Right lobe of liver (tissue), 6 donors: ENCODE measurements around the gene KLF12. TPM values are rescaled to one million over a fixed set of nuclear protein-coding genes. Genes with fewer than 3 reads are reported as not detected.
A peak's percentile ranks its signal among the peaks of the same experiment; 100 is the strongest.

Experiments
- ATAC-seq, 4 donors: fragments of 200-7000 bp; cut with Tn5 transposase; one replicate each; pipeline ENCODE4 v1.9.1; 2020; ENCODE audit warnings: mild to moderate bottlenecking in 4 of 4, moderate library complexity in 4 of 4
- DNase-seq, 3 donors: peaks; one replicate each; pipeline ENCODE4 v3.0.0-alpha.2; 2020
- H3K27ac ChIP-seq, 3 donors: fragments of 200-600 bp; one replicate each; pipeline ENCODE4 v1.8.0; 2022
- H3K27me3 ChIP-seq, 2 donors: fragments of 200-600 bp; one replicate each; pipeline ENCODE4 v1.8.0; 2022
- H3K36me3 ChIP-seq, 4 donors: fragments of 200-600 bp; sonication (generic) in 1 of 4; one replicate each; pipeline versions ENCODE4 v1.5.1 to v1.8.0; 2017 to 2022; ENCODE audit warnings: control low read depth in 1 of 4
- H3K4me1 ChIP-seq, 4 donors: fragments of 200-600 bp; sonication (generic) in 1 of 4; one replicate each; pipeline versions ENCODE4 v1.5.1 to v1.8.0; 2017 to 2022; ENCODE audit warnings: control low read depth in 1 of 4
- H3K4me3 ChIP-seq, 3 donors: fragments of 200-600 bp; one replicate each; pipeline ENCODE4 v1.8.0; 2022
- H3K9me3 ChIP-seq, 4 donors: fragments of 200-600 bp; sonication (generic) in 1 of 4; one replicate each; pipeline versions ENCODE4 v1.5.1 to v1.8.0; 2017 to 2022; ENCODE audit warnings: control low read depth in 1 of 4
- POLR2A ChIP-seq: fragments of 450-650 bp; IDR thresholded peaks from one replicate; pipeline ENCODE4 v1.6.1; 2017; ENCODE audit warnings: antibody characterized with exemption, mild to moderate bottlenecking
- WGBS: methylation state at CpG from one replicate; pipeline ENCODE4 v1.1.6; 2018; ENCODE audit warnings: low coverage, low lambda C conversion rate; ENCODE audit not compliant: insufficient coverage; ENCODE audit errors: missing lambda C conversion rate; 5-methylcytosine and 5-hydroxymethylcytosine counted together
- intact Hi-C, 2 donors: fragments of 100-400 bp; cut with DNase I; formaldehyde crosslinking; loops; one replicate each; pipeline versions ENCODE4 v1.11.2 to v1.14.1; 2022
- long read RNA-seq: library from polyadenylated mRNA; unstranded; transcript quantifications from one replicate; pipeline ENCODE4 v2.0.0, GENCODE V29; 2019
- total RNA-seq, 6 experiments: library from RNA; depleted of rRNA in 2 of 6; stranded (reverse); fragments of >200 nt in 2 of 6; fragmentation: NEBNext Ultra II Directional in 3 of 6; extraction: Animal tissue kit (Norgen Biotek cat#: 25700) in 3 of 6; gene quantifications; one replicate each; pipeline versions ENCODE4 v1.1.0 to v1.2.4, GENCODE V29; 2016 to 2023
- TF ChIP-seq, protein P1 (sequence below), 4 donors: fragments of 200-600 bp in 3 of 4; fragments of 450-650 bp in 1 of 4; IDR thresholded peaks; one replicate each; pipeline versions ENCODE4 v1.5.1 to v1.8.0; 2016 to 2022; ENCODE audit warnings: antibody characterized with exemption in 4 of 4, mild to moderate bottlenecking in 2 of 4
- donor health status: DM: no; HTN: yes; CAD: no.
- donor health status: DM: no; HTN: no; CAD: no.
- donor health status: DM: no; HTN: no; CAD: no.
- donor health status: DM: no; HTN: yes; CAD: no.
- donor health status: DM: no; HTN: yes; CAD: no.

The KLF12 gene
- total RNA-seq: 10 to 100 TPM in 3 of 6 experiments, 1 to 10 TPM in 3; 6.0 to 20.7 (median 10.4) TPM
- long read RNA-seq, partial matches to known transcripts: 0 of 1 reads
- long read RNA-seq, other reads (novel, unspliced or antisense): 1 of 1 reads

DNA sequence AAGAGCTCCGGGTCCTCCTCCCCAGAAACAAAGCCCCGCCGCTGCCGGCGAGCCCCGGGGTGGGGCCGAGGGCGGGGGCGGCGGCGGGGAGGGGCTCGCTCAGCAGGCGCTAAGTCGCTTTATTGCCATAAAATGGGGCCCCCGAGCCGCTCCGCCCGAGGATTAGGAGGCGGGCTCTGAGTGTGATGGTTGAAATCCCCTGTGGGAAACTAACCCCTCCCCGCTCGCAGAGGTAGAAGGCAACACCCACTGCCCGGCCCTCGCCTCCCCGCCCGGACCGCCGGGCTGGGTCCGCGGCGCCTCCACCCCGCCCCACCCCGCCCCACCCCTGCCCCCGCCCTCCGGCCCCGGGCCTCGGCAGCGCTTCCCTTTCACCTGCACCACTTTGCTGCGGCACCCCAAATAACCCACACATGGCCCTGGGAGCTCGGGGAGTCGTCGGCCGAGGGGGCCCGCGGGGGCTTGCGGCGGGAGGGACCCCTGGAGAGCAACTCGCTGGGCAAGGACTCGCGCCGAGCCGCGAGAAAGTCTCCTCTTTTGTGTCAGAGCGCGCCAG lies at the start of gene KLF12:
Gene KLF12 (minus strand): TSS at position 184 of the 556 bp plus-strand sequence.
- peaks cover 0 to 29% (median 13%) of the 10 kb centered on the region in 4 donors for H3K4me1 ChIP-seq
- H3K9me3 ChIP-seq: no peaks in the 10 kb centered on the region
- H3K4me3 ChIP-seq: peak within 1 kb of the TSS; percentile 84 to 97 (median 89)
- WGBS: under 1% methylated on average over 25 of the region's 54 CpGs
- DNase-seq: peak; percentile 85 to 94 (median 94)
- peak; percentile 71 to 86 (median 72) for ATAC-seq
- intact Hi-C loops: no loop called here
- H3K36me3 ChIP-seq: no peaks in the 10 kb centered on the region
- TF ChIP-seq, protein P1, sequence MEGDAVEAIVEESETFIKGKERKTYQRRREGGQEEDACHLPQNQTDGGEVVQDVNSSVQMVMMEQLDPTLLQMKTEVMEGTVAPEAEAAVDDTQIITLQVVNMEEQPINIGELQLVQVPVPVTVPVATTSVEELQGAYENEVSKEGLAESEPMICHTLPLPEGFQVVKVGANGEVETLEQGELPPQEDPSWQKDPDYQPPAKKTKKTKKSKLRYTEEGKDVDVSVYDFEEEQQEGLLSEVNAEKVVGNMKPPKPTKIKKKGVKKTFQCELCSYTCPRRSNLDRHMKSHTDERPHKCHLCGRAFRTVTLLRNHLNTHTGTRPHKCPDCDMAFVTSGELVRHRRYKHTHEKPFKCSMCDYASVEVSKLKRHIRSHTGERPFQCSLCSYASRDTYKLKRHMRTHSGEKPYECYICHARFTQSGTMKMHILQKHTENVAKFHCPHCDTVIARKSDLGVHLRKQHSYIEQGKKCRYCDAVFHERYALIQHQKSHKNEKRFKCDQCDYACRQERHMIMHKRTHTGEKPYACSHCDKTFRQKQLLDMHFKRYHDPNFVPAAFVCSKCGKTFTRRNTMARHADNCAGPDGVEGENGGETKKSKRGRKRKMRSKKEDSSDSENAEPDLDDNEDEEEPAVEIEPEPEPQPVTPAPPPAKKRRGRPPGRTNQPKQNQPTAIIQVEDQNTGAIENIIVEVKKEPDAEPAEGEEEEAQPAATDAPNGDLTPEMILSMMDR (IDR thresholded peaks at IDR 0.05): no peak
- TF ChIP-seq POLR2A: no peak
- no peaks in the 10 kb centered on the region for H3K27me3 ChIP-seq
- peak within 1 kb of the TSS; percentile 77 to 91 (median 79) for H3K27ac ChIP-seq

DNA sequence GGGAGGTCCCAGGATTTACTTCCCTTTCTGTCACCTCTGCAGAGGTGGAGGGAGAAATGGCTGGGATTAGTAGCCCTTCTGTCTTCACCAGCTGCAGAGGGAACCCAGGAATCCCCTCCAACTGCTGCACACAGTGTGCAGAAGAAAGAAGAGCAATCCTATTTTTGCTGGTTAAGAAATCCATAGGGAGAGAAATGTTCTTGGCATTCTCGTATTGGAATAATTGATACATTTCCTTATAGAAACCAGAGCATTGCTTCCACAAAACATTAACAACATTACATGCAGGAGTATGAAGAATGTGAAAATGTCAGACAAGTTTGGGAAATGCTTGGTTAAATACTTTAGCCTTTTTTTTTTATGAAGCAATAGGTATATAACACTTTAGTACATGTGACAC lies 48.3 kb upstream of the KLF12 start:
- ATAC-seq: no peak
- 100% methylated on average over 1 of the region's 1 CpG for WGBS
- intact Hi-C loops: no loop called here

GRCh38 chr13:74174810-74175209 lies 40.6 kb upstream of the KLF12 start:
- no peak for DNase-seq
- intact Hi-C loops: no loop called here
- WGBS: 75% methylated on average over 2 of the region's 2 CpGs
- Histone ChIP-seq H3K36me3 (no peaks in the 10 kb centered on the region), H3K4me1 (no peaks in the 10 kb centered on the region), H3K27me3 (no peaks in the 10 kb centered on the region), H3K9me3 (no peaks in the 10 kb centered on the region), H3K4me3 (no peak overlapping the region), H3K27ac (no peak overlapping the region)
- TF ChIP-seq, protein P1 (IDR thresholded peaks at IDR 0.05): no peak
- no peak for TF ChIP-seq POLR2A
- ATAC-seq: no peak

More for the DNA sequence above, 48.3 kb upstream of the KLF12 start:
- no peak for TF ChIP-seq POLR2A
- TF ChIP-seq, protein P1 (IDR thresholded peaks at IDR 0.05): no peak
- Histone ChIP-seq H3K27me3 (no peaks in the 10 kb centered on the region), H3K4me1 (no peaks in the 10 kb centered on the region), H3K9me3 (no peaks in the 10 kb centered on the region), H3K4me3 (no peak overlapping the region), H3K36me3 (no peaks in the 10 kb centered on the region), H3K27ac (no peak overlapping the region)
- no peak for DNase-seq

DNA sequence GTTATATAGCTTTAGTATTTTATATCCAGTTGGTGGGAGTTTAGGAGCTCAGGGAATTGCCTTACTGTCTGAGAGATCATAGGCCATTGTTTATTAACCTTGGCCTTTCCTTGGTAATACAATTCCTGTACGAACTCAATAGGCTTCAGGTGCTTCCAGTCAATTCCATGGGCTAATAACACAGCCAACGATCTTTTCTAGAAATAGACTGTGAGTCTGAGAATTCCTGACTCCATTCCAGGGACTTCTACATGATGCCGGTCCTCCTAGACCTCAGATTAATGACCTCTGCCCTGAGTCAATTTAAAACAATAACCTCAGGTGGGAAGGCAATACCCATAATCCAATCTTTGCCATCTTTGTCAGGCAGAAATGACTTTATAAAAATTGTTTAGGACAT lies 39.6 kb upstream of the KLF12 start:
- H3K9me3 ChIP-seq: no peaks in the 10 kb centered on the region

More for the DNA sequence above, 39.6 kb upstream of the KLF12 start:
- DNase-seq (no peak), ATAC-seq (no peak)
- H3K36me3 ChIP-seq: no peaks in the 10 kb centered on the region
- peaks cover 0 to 9% (median 0%) of the 10 kb centered on the region in 4 donors for H3K4me1 ChIP-seq
- H3K27me3 ChIP-seq: no peaks in the 10 kb centered on the region
- 64% methylated on average over 3 of the region's 3 CpGs for WGBS
- intact Hi-C loops: no loop called here
- TF ChIP-seq POLR2A: no peak
- TF ChIP-seq, protein P1 (IDR thresholded peaks at IDR 0.05): no peak
- H3K4me3 ChIP-seq: no peak overlapping the region
- no peak overlapping the region for H3K27ac ChIP-seq
